ENCODE results near the gene TBC1D25. TPM values are rescaled to one million over a fixed set of nuclear protein-coding genes. Genes with fewer than 3 reads are reported as not detected.
A peak's percentile ranks its signal among the peaks of the same experiment; 100 is the strongest.
"Not testable (repeated sequence)": the region's sequence is repeated elsewhere in the genome, so short reads cannot be mapped to it uniquely, and the experiment has no call there.

TBC1D25 gene
- total RNA-seq, 1 donor from 2014 or later, result 13.9 TPM

- Mint-ChIP-seq H3K27ac (no peak overlapping the region), H3K9me3 (peaks cover 15% of the 10 kb centered on the region), H3K4me1 (no peaks in the 10 kb centered on the region), H3K36me3 (peaks cover 9% of the 10 kb centered on the region), H3K4me3 (no peak overlapping the region), H3K27me3 (ENCODE audit: low read depth) (no peaks in the 10 kb centered on the region)
- no peak for TF ChIP-seq CTCF (IDR thresholded peaks at IDR 0.05; ENCODE audit: unreplicated experiment)
- DNase-seq (ENCODE audit: low spot score in 2 of 2, unreplicated experiment in 2 of 2), result no peak
Observed at GRCh38 chrX:48515842-48516241, 23.7 kb upstream of the TBC1D25 start.

GRCh38 chrX:48516285-48516684 is 23.2 kb upstream of the TBC1D25 start:
- no peak overlapping the region for H3K27ac Mint-ChIP-seq
- no peak for DNase-seq (ENCODE audit: low spot score in 2 of 2, unreplicated experiment in 2 of 2)
- H3K4me3 Mint-ChIP-seq, result no peak overlapping the region
- no peaks in the 10 kb centered on the region for H3K4me1 Mint-ChIP-seq
- peaks cover 9% of the 10 kb centered on the region for H3K36me3 Mint-ChIP-seq
- no peak for TF ChIP-seq CTCF (IDR thresholded peaks at IDR 0.05; ENCODE audit: unreplicated experiment)
- H3K27me3 Mint-ChIP-seq (ENCODE audit: low read depth), result no peaks in the 10 kb centered on the region
- H3K9me3 Mint-ChIP-seq, result peaks cover 19% of the 10 kb centered on the region

- TF ChIP-seq CTCF (IDR thresholded peaks at IDR 0.05; ENCODE audit: unreplicated experiment), result no peak
- Mint-ChIP-seq H3K27ac (no peak overlapping the region), H3K9me3 (peaks cover 18% of the 10 kb centered on the region), H3K4me3 (no peak overlapping the region), H3K27me3 (ENCODE audit: low read depth) (no peaks in the 10 kb centered on the region), H3K4me1 (no peaks in the 10 kb centered on the region), H3K36me3 (peaks cover 9% of the 10 kb centered on the region)
- DNase-seq (ENCODE audit: low spot score in 2 of 2, unreplicated experiment in 2 of 2), result no peak
Observed at GRCh38 chrX:48516987-48517386, 22.5 kb upstream of the TBC1D25 start.

- peaks cover 10% of the 10 kb centered on the region for H3K9me3 Mint-ChIP-seq
- not testable (repeated sequence) for DNase-seq (ENCODE audit: low spot score in 2 of 2, unreplicated experiment in 2 of 2); H3K4me3 Mint-ChIP-seq; H3K27ac Mint-ChIP-seq; H3K27me3 Mint-ChIP-seq (ENCODE audit: low read depth); H3K4me1 Mint-ChIP-seq
- peaks cover 12% of the 10 kb centered on the region for H3K36me3 Mint-ChIP-seq
Observed at GRCh38 chrX:48519481-48519880, 20.0 kb upstream of the TBC1D25 start.

- Mint-ChIP-seq H3K9me3 (peaks cover 10% of the 10 kb centered on the region), H3K4me3 (peak overlapping the region; percentile 82), H3K27me3 (ENCODE audit: low read depth) (no peaks in the 10 kb centered on the region), H3K36me3 (peaks cover 5% of the 10 kb centered on the region), H3K27ac (no peak overlapping the region), H3K4me1 (peaks cover 6% of the 10 kb centered on the region)
- TF ChIP-seq CTCF (IDR thresholded peaks at IDR 0.05; ENCODE audit: unreplicated experiment), result no peak
- no peak for DNase-seq (ENCODE audit: low spot score in 2 of 2, unreplicated experiment in 2 of 2)
Observed at GRCh38 chrX:48520455-48520854, 19.1 kb upstream of the TBC1D25 start.

GRCh38 chrX:48520976-48521352 is 18.6 kb upstream of the TBC1D25 start:
- Mint-ChIP-seq H3K4me3 (peak overlapping the region; percentile 82), H3K4me1 (peaks cover 6% of the 10 kb centered on the region), H3K27me3 (ENCODE audit: low read depth) (no peaks in the 10 kb centered on the region), H3K9me3 (peaks cover 10% of the 10 kb centered on the region), H3K36me3 (peaks cover 5% of the 10 kb centered on the region), H3K27ac (peak overlapping the region; percentile 89)
- no peak for DNase-seq (ENCODE audit: low spot score in 2 of 2, unreplicated experiment in 2 of 2)
- TF ChIP-seq CTCF (IDR thresholded peaks at IDR 0.05; ENCODE audit: unreplicated experiment), result no peak
